ENCODE measurements around the gene DHRS1.

DNA sequence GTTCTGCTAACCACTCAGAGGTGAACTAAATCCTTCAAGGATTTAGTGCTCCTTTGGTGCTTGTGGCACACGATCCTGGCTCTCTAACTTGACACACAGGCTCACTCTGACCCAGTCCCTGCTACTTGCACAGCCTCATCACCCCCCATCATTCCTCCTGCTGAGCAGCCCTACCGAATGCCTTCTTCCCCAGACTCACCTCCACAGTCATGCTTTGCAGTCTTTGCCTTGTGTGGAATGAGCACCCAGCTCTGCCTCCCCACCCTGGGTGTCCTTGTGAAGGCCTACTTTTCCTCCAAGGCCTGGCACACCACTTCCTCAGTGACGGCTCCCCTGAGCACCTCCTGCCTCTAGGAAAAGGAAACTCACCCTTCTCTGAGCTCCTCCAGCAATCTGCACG lies 49.2 kb downstream of the DHRS1 start:
- TF ChIP-seq CTCF (conservative IDR thresholded peaks at IDR 0.05; ENCODE audit: low read depth in 2 of 2) (no peak), EZH2 (IDR thresholded peaks at IDR 0.05; ENCODE audit: low read depth, unreplicated experiment) (no peak), POLR2AphosphoS5 (IDR thresholded peaks at IDR 0.05; ENCODE audit: low read depth) (no peak), JUNB (IDR thresholded peaks at IDR 0.05; ENCODE audit: unreplicated experiment) (no peak), NANOG (IDR thresholded peaks at IDR 0.05; ENCODE audit: borderline replicate concordance) (no peak), CREB1 (CRISPR knock-in tag; IDR thresholded peaks at IDR 0.05; ENCODE audit: low read depth) (no peak), ETS1 (IDR thresholded peaks at IDR 0.05) (no peak), REST (IDR thresholded peaks at IDR 0.05; ENCODE audit: unreplicated experiment) (no peak), ZNF114 (CRISPR knock-in tag; IDR thresholded peaks at IDR 0.05) (no peak)

All from GM23338 (cell line).